GM19351 (cell line): ENCODE measurements around the gene RAD51B.
"Not testable (repeated sequence)": the region's sequence is repeated elsewhere in the genome, so short reads cannot be mapped to it uniquely, and the experiment has no call there.

ENCODE experiments used
- ATAC-seq: cut with Tn5 transposase; IDR thresholded peaks from one replicate; pipeline ENCODE4 v1.9.1; 2021; ENCODE audit warnings: mild to moderate bottlenecking, moderate library complexity; ENCODE audit not compliant: unreplicated experiment

RAD51B gene

DNA sequence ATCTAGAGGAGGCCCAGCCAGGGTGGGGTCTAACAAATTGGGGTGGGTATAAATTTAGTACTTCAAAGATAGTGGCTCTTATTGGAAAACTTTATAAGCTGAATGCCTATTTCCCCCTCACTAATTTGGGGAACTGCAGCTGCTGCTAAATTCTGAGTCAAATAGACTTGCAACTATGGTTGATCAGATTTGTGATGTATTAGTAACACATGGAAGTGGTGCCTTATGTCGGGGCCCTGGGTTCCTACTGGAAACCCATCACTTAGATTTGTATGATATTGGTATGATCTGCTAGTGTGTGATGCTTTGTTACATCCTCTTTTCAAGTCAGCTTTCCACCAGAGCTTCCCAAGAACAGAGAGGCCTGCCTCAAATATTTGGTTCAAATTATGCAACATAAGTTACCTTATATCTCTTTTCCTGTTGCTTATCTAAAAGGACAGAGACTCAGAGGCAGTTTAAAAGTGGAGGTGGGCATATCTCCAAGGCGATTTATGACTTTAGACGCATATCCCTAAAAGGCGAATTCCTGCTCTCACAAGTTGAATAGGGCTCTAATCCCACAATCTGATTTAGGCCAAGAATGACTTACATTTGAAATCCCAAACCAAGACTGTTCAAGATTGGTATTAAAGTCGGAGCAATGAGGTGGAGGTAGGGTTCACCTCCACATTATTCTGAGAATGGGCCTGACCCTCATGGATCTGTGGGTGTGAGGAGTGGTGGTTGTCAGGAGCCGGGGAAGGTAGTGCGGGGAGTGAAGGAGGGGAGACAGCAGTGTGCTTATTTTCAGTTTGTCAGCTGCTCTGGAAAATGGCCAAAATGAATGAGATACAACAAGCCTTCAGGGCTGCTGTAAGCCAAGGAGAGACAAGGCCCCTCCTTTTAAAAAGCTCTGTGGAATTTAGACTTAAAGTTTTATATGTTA lies 425.8 kb downstream of the RAD51B start:
- no peak for ATAC-seq

DNA sequence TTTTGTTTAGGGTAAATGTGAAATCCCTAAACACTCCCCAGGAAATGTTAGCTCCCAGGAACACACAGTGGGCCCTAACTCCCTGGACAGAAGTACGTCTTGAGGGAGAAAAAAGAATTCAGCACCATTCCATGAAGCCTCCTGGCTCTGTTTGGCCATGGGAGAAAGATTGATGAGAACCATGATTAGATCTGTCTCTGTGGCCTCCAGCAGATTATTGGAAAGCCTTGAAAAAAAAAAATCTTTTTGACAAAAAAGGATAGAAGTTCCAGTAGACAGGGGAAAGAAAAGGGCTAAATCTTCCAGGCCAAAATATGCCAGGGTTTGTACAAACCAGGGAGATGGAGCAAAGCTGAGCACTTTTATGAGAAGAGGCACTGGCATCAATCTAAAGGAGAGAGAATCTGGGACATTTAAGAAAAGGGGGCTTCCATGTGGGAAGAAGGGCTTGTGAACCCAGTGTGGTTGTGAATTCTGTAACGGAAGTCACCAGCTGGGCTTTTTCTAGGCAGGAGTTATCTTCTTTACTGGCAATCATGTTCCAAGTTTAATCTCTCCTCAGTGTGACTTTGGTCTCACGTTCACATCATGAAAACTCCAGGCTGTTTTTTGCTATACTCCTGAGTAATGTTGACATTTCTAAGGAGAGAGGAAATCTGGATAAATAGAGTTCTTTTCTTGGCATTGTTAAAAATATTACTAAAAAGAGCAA lies 426.7 kb downstream of the RAD51B start:
- ATAC-seq: no peak

DNA sequence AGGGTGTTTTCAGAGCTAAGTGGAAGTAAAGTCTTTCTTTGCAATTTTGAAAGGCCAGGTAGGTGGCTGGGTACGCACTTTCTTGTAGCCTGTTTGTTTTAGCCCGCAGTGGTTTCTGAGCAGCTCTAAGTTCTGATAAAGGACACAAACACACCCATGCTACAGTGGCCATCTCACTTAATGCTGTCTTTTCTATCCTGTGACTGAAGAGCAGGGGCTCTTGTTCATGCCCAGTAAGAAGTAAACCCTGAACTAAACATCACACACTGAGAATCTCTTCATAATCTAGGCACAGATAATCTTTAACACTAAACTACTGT lies 427.2 kb downstream of the RAD51B start:
- no peak for ATAC-seq

DNA sequence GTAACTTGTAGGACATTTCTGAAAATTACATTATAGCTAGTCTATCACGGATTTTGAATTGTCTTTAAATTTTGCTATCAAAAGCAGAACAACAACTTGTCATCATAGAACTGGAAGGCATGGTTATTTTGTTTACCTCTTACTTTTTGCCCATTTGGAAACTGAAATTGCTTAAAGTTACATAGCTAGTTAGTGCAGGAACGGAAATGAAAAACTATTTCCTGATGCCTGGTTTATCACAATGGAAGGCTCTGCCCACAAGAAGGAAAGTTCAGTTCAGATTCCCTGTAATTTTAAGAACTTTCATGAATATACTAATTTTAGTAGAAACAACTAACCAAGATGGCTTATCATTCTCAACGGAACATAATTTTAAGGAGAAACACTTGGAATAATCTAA lies 427.7 kb downstream of the RAD51B start:
- ATAC-seq: no peak

DNA sequence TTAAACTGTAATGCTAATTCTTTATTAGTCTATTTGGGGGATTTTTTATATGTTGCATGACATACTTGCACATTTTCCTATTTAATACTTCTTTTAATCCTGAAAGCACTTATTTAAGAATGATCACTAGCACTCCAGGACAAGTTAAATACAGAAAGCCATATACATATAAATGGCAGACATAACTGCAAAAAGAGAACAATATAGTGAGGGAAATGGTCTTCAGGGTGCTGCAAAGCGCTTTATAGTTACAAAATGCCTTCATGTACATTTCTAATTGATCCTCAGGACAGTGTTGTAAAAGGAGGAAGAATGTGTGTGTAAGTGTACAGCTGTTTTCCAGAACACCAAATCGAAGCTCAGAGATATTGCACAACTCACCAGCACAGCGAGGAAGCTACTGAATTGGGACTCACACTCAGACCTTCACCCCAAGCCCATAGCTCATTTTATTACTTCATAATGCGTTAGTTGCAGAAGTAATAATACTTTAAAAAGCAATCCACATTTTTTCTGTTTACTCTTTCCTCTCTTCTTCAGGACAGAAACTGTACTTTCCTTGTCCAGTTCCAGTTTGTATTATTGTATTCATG lies 428.2 kb downstream of the RAD51B start:
- ATAC-seq: no peak

DNA sequence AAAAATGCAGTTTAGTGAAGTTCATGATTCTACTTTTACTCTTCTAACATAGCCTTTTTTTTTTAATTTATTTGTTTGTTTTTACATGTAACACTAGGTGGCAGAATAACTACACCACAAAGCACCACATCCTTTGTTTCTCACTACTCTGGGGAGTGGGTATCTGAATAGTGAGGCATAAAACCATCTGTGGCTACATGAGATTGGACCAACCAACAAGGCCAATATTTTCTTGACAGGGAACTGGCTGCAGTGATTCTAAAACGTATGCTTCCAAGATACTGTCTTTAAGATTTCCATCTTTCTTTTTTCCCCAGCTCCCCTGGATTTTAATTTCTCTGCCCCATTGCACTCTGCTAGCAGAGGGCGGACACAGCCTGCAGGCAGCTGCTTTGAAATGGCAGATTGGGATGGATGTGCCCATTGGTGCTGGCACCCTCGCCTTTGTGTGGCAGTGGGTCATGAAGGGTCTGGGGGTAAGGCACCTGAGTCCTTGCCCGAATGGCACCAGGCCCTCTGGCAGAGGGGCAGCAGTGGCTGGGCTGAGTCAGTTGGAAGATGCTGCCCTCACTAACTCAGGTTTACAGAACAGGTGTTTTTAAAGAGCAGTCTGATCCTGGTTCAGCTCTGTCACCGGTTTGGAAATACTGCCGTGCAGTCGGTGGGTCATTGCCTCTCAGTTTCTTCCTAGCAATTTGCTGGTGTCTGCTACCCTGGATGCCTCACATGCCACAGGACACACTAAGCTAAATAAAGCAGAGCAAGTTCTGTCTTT lies 429.1 kb downstream of the RAD51B start:
- peak; percentile 51 for ATAC-seq

DNA sequence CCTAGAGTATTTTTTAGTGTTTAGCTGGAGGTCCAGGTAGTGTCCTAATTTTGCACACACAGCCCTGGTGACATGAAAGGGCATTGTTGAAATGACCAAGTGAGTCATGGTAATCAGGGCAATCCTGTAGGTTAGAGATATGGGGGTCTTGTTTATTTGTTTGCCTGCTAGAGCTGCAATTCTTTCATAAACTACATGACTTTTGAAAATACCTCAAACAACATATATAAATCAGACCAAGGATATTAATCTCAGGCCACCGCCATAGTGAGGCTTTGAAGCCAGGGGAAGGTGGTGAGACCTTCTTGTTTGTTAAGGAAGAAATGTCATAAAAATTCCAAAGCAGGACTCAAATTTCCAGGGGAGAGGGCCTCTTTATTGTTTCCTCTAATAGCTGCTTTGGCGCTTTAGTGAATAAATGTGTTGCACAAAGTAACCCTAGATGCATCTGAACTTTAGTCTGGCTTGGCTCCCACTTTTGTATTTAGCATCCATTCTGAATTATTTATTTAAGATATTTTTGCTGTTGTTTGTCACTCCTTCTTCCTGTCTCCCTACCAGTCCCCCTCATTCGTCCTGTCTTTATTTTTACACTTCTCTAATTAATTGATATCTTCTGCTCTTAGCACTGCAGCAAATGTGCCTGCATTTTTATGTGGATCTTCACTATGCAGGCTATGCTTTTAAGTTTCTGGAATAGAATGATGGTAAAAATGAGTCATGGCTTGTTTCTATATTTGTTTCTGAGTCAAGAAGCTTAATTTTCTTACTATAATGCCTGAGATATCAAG lies 430.3 kb downstream of the RAD51B start:
- ATAC-seq: no peak

DNA sequence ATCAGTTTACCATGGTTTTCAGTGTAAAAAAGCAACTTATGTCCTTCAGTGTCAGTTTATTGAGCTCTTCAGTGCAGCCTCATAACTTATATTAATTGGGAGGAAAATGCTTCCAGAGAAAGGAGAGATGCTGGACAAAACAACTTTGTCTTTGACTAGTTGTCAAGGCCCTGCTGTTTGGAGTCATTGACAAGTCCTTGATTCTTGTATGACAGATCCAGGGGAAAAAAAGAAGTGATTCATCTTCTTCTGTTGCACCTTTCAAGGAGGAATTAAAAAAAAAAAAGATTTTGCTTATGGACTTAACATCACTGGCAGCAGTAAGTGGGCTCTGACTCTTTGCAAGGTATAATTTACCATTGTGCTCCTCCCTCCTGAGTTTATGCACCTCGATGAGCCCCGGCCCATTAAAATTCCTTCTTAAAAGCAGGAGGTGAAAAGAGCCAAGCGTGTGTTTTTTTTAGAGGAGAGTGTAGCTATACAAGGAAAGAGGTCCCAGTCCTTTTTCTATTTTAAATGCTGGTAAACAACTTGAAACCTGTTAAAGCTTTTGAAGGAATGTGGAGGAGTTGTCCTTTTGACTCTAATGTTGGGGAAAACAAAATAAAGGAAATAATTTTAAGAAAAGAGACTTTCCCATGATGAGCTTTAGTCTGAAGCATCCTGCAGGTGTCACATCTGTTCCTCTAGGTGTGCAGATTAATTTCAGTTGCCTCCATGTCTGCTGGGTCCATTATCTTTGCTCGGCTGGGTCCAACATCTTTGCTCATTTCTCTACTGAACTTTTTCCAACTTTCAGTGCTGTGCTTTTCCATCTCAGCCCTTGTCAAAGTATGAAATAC lies 431.6 kb downstream of the RAD51B start:
- no peak for ATAC-seq

DNA sequence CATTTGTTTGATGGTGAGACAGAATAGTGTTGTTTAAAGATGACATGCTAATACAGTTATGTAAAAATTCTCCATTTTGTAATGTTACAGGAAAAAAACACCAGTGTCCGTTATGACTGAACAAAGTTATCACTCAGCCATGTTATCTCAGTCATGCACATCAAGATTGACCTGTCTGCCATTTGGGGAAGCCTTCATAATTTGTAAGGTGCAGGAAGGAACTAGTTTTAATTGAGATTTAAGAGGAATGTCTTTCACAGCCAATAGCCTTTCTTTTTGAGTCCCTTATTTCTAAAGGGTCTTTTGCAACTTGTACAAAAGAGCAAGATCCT lies 432.2 kb downstream of the RAD51B start:
- ATAC-seq: no peak

DNA sequence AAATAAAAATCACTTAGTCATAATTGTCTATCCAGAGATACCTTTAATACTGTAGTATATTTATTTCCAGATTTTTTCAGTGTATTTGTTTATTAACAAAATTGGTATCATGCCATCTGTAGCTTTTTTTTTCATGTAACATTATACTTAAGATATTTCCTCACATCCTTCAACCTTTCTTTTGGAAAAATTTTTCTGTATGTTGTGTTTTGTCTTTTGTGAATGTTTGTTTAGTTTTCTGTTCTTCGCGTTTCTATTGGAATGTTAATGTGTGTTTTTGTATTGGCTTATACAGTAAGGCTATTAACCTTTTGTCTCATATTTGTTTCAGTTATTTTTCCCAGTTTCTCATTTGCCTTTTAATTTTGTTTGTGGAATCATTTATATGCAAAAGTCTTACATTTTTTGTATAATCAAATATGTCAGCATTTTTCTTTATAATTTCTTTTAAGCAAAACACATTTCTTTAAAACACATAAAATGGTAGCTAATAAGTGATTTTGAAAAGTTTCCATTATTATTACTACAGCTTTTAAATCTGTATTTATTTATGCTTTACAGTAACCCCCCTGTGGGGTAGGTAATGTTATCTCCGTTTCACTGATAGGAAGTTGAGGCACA lies 433.7 kb downstream of the RAD51B start:
- ATAC-seq: no peak

DNA sequence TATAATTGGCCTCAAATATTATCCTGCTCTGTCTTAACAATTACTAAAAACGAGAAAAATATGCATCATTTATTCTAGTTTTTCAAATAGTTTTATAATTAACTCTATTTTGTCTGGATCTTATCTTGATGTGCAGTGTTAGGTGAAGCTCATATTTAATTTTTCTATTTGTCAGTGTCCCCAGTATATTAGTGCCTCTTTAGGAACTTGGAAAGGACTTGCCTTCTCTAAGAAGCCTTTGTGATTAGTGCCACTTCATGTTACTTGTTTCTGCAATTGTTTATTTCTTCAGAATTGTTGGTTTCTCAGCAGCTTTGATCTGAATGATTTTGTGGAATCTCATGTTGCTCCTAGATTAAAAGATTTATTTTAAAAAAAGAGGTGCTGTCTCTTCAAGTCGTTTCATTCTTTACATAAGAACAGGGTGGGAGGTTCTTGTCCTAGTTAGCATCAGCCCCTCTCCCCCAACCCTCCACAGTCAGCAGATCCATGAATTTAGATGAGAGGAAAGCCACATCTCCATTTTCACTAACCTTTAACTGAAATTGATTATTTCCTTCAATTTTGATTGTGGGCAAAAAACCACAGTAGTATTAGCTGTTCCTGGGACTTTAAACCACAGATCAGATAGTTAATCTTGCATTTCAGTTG lies 434.4 kb downstream of the RAD51B start:
- ATAC-seq: no peak

DNA sequence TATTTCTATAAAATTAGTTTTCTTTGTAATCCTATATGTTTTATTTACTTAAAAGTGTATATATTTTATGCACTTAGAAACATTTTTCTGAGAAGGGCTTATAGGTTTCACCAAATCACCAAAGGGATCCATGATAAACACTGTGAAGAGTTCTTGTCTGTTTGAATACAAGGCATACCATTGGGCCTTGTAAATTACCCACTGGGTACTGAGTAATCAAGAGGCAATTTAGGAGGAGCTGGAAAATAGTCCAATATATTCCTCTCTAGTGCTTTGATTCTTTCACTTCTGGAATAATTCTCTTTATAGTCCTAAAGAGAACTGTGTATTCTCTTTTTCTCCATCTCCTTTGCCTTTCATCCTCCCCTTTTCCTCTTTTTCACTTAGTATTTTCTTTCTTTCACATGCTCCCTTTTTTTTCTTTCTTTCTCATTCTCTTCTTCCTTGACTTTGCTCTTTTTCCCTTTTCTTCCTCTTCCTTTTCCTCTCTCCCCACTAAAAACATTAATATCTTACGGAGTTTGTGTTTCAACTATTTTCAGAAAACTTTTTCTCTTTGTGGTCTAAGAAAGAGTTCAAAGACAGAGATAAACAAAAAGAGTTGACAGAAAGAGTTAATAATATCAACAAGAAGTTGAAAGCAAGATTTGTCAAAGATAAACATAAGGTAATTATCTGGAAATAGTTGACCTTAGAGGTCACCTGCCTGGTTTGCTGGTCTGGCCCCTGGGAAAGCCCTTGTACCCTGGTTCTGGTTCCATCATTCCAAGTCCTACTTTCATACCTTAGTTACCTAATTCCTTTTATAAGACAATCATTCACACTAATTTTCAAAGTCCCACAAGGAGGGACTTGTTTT lies 435.3 kb downstream of the RAD51B start:
- no peak for ATAC-seq

DNA sequence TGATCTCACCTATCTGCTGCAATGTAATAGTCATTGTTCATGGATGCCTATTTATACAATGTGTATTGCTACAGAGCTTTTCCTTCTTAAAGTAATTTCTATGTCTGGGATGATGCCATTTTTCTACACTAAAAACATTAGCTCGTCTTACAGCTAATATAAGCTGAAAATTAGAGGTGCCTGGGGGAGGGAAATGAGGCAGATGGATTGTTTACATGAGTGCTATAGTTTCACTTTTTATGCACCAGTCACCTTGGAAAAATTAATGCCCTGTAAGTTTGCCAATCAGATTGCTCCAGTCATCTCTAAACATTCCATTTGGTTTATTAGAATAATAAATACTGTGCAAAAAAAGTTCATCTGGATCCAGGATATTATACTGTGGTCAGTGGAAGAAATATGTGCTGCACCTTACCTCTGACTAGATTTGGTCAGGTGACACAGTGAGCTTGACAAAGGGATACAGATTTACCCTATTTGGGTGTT lies 436.2 kb downstream of the RAD51B start:
- no peak for ATAC-seq

DNA sequence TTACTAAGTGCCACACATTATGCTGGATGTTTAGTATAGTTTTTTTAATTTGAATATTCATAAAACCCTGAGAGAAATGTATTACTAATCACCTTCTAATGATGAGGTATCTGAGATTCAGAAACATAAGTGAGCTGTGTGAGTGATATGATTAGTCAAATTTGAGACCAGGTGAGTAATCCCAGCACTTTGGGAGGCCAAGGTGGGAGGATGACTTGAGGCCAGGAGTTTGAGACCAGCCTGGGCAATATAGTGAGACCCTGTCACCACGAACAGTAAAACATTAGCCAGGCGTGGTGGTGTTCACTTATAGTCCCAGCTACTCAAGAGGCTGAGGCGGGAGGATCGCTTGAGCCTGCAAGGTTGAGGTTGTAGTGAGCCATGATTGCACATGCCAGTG lies 438.4 kb downstream of the RAD51B start:
- no peak for ATAC-seq

DNA sequence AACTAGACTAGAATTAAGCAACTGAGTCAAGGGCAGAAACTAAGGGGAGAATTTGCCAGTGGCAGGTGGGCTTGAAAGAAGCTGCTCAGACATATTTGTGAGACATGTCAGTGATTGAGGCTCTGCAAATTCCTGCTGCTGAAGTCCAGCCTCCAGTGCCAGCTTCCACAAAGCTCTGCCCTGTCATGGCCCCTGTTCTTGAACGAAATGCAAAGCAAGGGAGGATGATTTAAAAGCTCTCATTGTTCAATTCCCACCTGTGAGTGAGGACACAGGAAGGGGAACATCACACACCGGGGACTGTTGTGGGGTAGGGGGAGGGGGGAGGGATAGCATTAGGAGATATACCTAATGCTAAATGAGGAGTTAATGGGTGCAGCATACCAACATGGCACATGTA lies 439.4 kb downstream of the RAD51B start:
- ATAC-seq: not testable (repeated sequence)

DNA sequence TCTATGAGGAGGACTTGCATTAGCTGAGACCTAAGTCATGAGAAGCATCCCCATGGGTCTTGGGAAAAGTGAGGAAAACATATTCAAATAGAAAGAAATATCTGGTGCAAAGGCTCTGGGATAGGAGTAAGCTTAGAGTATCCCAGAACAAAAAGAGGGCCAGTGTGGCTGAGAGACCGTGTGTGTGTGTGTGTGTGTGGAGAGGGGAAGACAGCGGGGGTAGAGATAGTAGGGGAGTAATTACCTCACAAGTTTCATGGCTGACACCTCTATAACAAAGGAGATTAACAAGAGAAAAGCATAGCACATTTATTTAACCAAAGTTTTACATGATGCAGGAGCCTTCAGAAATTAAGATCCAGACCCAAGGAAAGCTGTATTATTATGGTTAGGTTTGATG lies 440.5 kb downstream of the RAD51B start:
- no peak for ATAC-seq

DNA sequence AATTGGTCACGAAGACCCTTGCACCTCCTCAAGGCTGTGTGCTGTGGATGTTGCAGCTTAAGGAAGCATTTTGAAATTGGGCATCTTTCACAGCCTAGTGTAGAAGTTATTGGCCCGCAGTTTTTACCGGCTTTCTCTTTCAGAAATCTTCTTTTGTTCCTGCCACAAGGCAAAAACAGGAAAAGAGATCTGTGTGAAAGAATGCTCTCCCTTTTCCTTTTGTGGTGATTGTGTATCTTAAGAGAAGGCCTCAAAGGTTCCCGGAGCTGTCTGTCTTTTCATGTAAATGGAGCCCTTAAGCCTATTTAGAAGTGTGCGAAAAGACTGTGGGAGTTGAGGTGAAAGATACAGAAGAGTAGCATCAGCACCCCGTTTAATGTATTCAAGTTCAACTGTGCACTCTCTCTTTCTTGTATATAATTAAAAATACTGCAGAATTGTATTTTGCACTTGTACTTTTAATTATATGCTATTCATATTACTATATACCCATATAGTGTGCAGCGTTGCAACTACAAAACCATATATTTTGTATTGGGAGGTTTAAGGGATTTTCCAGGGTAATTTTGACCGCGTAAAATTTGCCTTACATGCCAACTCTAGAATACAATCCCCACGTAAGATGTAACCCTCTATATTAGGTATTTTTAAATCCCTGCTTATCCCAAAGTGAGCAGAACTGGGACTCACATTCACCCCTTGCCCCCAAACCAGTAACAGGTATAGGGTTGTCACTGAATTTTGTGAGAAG lies 441.7 kb downstream of the RAD51B start:
- no peak for ATAC-seq
